Measurements from ENCODE around the gene COL6A1.
"Not testable (repeated sequence)": the region's sequence is repeated elsewhere in the genome, so short reads cannot be mapped to it uniquely, and the experiment has no call there.

Gene COL6A1

GRCh38 chr21:45945868-45946210 lies 35.7 kb upstream of the COL6A1 start:
- no peak for DNase-seq (ENCODE audit: low read depth in 2 of 2)

- no peak for DNase-seq (ENCODE audit: low read depth in 2 of 2)
Observed at GRCh38 chr21:45947296-45947695, 34.3 kb upstream of the COL6A1 start.

DNA sequence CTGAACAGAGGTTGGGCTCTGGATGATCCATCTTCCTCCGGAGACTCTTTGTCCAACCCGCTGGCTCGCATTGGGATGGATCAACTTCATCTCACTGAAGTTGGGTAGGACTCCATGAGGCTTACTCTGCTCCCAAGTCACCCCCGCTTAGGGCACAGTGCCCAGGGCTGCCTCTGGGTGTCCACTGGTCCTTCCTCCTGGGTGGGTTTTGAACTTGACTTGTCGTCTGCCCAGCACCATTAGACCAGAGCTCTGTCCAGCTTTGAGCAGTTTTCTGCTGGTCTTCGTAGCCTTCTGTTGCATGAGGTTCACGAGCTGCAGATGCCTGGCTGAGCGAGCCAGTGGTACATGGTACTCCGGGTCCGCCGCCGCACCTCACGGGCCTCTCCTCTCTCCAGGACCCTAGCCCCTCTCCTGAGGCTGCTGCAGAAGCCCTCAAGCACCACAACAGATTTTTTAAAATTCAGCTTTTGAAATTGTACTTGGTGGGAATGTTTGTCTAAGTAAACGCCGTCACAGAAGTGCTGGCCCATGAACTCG lies 33.8 kb upstream of the COL6A1 start:
- DNase-seq (ENCODE audit: low read depth in 2 of 2) = no peak

DNA sequence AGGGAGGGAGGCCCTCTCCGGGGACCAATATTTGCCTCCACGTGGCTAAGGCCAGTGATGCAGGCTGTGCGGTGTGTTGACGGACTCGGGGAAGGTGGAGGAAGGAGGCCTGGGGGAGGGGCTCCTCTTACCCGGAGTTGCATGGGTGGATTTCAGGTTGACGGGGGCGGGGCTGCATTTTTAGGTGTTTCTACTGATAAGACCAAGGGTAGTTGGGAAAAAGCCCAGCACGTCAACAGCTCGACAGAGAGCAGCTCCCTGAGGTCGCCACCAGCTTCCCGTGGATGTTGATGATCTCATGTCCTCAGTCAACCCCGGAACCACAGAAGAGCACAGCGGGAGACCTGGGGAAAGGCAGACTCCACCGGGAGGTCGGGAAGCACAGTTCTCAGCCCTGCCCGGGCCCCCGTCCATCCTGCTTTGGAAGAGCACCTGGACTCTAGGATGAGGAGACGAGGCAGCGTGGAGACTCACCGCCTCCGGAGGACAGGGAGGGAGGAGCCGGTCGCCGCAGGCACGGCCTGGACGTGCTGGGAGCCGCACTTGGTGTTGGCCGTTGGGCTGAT lies 32.9 kb upstream of the COL6A1 start:
- DNase-seq (ENCODE audit: low read depth in 2 of 2) = no peak

DNA sequence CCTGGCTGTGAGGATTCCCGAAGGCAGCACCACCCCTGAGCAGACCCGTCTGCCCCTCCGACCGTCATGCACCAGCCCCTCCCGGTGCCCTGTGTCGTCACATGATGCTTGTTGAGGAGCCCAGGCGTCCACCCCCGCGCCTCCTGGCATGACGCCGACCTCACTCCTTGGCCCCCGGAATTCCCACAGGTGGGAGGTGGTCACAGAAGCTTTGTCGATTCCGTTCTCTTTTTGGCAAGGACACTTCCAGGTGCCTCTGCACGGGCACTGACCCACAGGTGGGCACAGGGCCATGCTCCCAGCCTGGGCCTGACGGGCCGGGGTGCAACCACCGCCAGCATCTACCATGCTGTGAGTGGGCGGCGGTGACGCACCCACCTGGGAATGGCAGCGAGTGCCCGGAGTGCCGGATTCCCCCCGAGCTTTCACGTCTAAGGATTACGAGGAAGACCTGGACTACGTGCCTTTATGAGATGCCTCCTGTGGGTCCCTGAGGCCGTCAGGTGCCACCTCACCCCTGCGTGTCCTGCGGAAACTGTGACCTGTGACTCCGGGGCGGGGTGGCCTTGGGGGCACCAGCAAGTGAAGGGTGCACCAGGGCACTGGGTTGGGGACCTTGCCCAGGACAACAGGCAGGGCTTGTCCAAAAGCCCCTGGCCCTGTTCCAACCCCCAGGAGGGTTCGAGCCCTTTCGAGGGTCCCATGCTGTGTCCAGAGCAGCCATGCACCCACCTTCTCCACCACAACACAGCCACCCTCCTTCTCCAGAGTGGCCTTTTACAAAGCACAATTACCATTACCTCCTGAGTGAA lies 31.4 kb upstream of the COL6A1 start:
- DNase-seq (ENCODE audit: low read depth in 2 of 2) = no peak

DNA sequence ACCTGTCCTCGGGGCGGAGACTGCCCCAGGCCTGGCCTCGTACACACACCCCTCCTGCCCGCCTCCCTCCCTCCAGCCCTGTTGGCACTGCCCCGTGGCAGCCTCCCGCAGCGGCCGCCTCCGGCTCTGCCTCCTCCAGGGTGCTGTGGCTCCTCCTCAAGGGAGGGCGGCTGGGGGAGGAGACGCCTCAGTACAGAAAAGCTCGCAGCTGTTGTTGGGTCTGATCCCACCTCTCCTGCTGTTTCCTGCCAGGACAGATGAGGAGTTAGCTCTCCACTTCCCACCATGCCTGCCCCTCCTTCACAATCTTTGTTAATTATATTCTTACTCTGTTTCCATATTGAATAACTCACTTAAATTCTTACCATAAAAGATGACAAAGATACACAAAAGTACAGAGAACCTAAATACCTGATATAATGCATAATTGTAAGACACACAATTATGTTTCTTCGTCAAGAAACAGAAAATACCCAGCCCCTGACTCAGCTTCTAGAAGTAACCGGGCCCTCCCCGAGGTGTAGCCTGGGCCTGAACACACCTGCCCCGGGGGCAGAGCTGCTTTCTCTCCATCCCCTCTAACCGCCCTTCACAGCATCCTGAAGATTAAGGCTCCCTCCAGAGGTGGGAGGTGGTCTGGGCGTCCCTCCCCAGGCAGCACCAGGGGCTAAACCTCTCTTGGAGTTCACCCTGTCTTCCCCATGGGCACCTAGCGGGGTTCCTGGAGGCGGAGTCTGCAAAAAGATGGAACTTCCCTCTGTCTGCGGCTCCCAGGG lies 30.6 kb upstream of the COL6A1 start:
- DNase-seq (ENCODE audit: low read depth in 2 of 2) = no peak

DNA sequence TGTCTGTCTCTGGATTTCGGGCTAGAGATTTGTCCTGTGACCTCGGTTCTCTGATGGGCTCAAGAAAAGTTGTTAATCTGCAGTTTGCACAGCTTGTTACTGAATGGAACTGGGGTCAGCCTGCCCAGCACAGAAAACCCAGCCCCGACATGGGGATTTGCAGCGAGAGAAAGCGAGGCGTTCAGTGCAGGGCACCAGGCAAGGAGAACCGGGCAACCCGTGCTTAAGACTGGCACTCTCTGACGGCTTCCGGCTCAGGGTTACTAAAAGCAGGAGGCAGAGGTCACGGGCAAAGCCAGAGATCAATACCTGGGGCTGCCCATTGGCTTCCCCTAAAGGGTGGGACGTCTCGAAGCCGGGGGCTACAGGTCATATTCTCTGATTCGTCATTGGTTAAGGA lies 29.9 kb upstream of the COL6A1 start:
- DNase-seq (ENCODE audit: low read depth in 2 of 2) = no peak

DNA sequence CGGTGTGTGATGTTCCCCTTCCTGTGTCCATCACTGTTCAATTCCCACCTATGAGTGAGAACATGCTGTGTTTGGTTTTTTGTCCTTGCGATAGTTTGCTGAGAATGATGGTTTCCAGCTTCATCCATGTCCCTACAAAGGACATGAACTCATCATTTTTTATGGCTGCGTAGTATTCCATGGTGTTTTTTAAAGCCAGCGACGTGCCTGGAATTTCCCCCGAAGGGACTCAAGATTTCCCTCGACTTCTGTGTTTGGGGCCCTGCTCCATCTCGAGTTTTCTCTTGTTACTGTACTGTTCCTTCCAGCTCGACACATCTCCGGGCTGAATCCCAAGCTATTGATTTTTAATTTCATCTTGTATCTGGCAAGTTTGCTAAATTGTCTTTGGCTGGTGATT lies 29.0 kb upstream of the COL6A1 start:
- not testable (repeated sequence) for DNase-seq (ENCODE audit: low read depth in 2 of 2)

- no peak for DNase-seq (ENCODE audit: low read depth in 2 of 2)
Observed at GRCh38 chr21:45952974-45953373, 28.6 kb upstream of the COL6A1 start.

- DNase-seq (ENCODE audit: low read depth in 2 of 2) = no peak
Observed at GRCh38 chr21:45954261-45954660, 27.3 kb upstream of the COL6A1 start.

- no peak for DNase-seq (ENCODE audit: low read depth in 2 of 2)
Observed at GRCh38 chr21:45954921-45955320, 26.6 kb upstream of the COL6A1 start.

DNA sequence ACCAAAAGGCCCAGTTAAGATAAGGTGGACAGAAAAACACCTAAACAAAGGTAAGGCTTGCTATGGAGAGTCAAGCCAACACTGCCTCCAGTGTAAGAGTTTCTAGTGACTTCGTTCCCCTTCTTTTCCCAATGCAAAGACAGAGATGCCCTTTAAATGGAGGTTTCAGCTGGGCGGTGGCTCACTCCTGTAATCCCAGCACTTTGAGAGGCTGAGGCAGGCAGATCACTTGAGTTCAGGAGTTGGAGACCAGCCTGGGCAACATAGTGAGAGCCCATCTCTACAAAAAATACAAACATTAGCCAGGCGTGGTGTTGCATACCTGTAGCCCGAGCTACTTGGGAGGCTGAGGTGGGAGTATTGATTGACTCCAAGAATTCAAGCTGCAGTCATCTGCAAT lies 24.0 kb upstream of the COL6A1 start:
- no peak for DNase-seq (ENCODE audit: low read depth in 2 of 2)

DNA sequence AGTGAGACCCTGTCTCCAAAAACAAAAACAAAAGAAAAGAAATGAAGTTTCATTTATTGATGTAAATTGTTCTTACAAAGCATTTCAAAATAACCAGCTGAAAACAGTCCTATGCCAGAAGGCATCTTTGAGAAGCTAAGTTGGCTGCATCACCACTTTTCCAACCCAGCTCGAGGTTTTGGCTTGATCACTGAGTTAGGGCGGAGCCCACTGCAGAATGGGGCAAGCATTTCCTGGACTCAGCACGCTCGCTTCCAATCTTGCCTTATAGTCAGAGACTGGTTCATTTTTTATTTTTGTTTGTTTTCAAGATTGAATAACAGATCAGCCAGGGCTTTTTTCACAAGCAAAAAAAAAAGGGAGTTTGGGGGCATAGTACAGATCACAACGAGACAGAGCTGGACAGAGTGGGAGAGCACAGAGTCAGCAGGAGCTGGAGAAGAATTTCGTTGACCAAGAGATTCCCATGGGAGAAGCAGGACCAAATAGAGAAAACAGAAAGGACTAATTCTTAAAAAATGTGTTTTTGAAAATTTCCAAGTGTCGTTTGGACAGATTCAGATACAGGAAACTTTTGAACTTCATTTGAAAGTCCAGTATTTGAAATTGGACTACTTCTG lies 23.5 kb upstream of the COL6A1 start:
- DNase-seq (ENCODE audit: low read depth in 2 of 2) = no peak

GRCh38 chr21:45959182-45959581 lies 22.4 kb upstream of the COL6A1 start:
- DNase-seq (ENCODE audit: low read depth in 2 of 2) = no peak

DNA sequence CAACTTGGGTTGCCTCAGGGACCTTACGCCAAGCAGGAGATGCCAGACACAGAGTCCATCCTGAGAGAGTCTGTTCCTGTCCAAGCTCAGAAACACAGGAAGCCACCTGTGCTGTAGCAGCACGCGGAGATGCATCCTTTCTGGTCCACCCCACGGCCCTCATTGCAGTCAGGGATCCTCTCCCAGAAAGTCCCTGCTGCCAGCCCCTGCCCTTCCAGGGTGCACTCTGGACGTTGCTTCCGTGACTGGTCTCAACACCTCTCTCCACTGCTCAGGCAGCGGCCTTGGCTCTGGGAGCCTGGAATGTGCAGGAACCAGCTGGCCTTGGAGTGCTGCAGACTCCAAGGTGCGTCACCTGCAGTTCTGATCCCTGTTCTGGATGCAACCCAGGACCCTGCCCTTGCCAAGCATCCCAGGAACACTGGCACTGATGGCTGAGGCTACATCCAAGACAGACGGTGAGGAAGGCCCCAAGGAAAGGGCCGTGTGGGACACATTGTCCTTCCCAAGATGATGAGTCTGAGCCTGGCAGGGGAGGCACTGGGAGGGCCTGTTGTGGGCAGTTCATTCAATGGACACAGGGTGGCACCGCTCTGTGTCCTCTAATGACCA lies 21.7 kb upstream of the COL6A1 start:
- no peak for DNase-seq (ENCODE audit: low read depth in 2 of 2)

- not testable (repeated sequence) for DNase-seq (ENCODE audit: low read depth in 2 of 2)
Observed at GRCh38 chr21:45961408-45961807, 20.2 kb upstream of the COL6A1 start.

DNA sequence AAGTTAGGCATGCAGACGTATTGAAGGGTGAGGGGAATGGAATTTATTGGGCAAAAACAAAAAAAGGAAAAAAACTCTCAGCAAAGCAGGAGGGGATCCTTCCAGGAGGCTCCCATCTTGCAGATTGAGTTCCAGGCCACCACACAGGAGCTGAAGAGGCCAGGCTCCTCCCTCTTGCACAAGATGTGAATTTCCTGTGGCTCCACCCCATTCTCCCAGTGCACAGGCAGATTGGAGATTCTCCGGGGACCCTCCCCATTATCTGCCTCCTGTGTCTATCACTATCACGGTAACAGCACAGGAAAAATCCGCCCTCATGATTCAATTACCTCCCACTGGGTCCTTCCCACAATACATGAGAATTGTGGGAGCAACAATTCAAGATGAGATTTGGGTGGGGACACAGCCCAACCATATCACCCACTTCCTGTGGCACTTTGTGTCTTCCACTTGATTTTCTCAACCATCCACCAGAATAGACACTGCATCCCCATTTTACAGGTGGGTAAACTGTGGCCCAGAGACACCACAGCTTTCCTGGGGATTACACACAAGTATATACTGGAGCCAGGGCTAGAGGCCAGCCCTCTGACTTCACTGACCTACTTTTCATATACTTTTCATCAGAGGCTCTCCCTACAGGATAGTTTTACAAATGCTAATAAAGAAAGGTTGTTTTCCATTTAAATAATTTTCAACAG lies 18.9 kb upstream of the COL6A1 start:
- DNase-seq (ENCODE audit: low read depth in 2 of 2) = no peak

GRCh38 chr21:45963232-45963570 lies 18.4 kb upstream of the COL6A1 start:
- no peak for DNase-seq (ENCODE audit: low read depth in 2 of 2)

- no peak for DNase-seq (ENCODE audit: low read depth in 2 of 2)
Observed at GRCh38 chr21:45964649-45965048, 16.9 kb upstream of the COL6A1 start.

DNA sequence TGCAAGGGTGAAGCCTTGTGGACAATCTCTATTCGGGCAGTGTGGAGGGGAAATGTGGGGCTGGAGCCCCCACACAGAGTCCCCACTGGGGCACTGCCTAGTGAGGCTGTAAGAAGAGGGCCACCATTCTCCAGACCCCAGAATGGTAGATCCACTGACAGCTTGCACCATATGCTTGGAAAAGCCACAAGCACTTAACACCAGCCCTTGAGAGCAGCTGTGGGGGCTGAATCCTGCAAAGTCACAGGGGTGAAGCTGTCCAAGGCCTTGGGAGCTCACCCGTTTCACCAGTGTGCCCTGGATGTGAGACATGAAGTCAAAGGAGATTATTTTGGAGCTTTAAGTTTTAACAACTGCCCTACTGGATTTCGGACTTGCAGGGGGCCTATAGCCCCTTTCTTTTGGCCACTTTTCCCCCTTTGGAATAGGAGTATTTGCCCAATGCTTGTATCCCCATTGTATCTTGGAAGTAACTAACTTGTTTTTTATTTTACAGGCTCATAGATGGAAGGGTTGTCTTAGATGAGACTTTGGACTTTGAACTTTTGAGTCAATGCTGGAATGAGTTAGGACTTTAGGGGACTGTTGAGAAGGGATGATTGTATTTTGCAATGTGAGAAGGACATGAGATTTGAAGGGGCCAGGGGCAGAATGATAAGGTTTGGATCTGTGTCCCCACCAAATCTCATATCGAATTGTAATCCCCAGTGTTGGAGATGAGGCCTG lies 16.3 kb upstream of the COL6A1 start:
- no peak for DNase-seq (ENCODE audit: low read depth in 2 of 2)

Data from stimulated activated CD4-positive, alpha-beta T cell treated with anti-CD3 and anti-CD28 coated beads, Interleukin-12 subunit alpha, Interleukin-12 subunit beta, amount 100 ng/mL, for 24 hours (primary cell).